Cardiac muscle cell (in vitro differentiated cells and primary cell): ENCODE results near the gene NSD2. TPM values are rescaled to one million over a fixed set of nuclear protein-coding genes. Genes with fewer than 3 reads are reported as not detected.

ENCODE experiments used
- DNase-seq, 2 donors: peaks; one replicate each; pipeline versions ENCODE4 v3.0.0 to v3.0.0-alpha.2; 2010 to 2017; ENCODE audit warnings: low read depth in 1 of 2, low spot score in 1 of 2
- H3K27ac ChIP-seq: fragments of 200-600 bp; sonication (generic); 2 replicates; pipeline ENCODE4 v1.5.1; 2016
- H3K27me3 ChIP-seq: fragments of 200-600 bp; sonication (generic); 2 replicates; pipeline ENCODE4 v1.6.0; 2016; ENCODE audit warnings: control low read depth
- H3K36me3 ChIP-seq: fragments of 200-600 bp; sonication (generic); 2 replicates; pipeline ENCODE4 v1.5.1; 2016; ENCODE audit warnings: control low read depth
- H3K4me1 ChIP-seq: fragments of 200-600 bp; sonication (generic); 2 replicates; pipeline ENCODE4 v1.8.1; 2017; ENCODE audit warnings: low read depth, mild to moderate bottlenecking, mixed run types
- H3K4me3 ChIP-seq: fragments of 200-600 bp; sonication (generic); 2 replicates; pipeline ENCODE4 v1.5.1; 2016; ENCODE audit warnings: mild to moderate bottlenecking
- H3K9me3 ChIP-seq: fragments of 200-600 bp; sonication (generic); 2 replicates; pipeline ENCODE4 v1.5.1; 2017; ENCODE audit warnings: low read depth, mild to moderate bottlenecking, control low read depth
- CTCF ChIP-seq: IDR thresholded peaks from 2 replicates; pipeline ENCODE4 v1.5.1; 2012; ENCODE audit warnings: low read depth, mild to moderate bottlenecking, low read length
- polyA plus RNA-seq: library from polyadenylated mRNA; unstranded; fragments of >200 nt; fragmentation: Nextera tagmentation; extraction: Ambion mirVana; gene quantifications from 2 replicates; pipeline ENCODE4 v1.2.1, GENCODE V29; 2016
- total RNA-seq: library from RNA; depleted of rRNA; stranded (reverse); fragments of >200 nt; gene quantifications from 2 replicates; pipeline ENCODE4 v1.2.3, GENCODE V29; 2016

NSD2 gene
- total and polyA plus RNA-seq, 2 experiments from 2014 or later = 49.0 to 91.3 TPM

DNA sequence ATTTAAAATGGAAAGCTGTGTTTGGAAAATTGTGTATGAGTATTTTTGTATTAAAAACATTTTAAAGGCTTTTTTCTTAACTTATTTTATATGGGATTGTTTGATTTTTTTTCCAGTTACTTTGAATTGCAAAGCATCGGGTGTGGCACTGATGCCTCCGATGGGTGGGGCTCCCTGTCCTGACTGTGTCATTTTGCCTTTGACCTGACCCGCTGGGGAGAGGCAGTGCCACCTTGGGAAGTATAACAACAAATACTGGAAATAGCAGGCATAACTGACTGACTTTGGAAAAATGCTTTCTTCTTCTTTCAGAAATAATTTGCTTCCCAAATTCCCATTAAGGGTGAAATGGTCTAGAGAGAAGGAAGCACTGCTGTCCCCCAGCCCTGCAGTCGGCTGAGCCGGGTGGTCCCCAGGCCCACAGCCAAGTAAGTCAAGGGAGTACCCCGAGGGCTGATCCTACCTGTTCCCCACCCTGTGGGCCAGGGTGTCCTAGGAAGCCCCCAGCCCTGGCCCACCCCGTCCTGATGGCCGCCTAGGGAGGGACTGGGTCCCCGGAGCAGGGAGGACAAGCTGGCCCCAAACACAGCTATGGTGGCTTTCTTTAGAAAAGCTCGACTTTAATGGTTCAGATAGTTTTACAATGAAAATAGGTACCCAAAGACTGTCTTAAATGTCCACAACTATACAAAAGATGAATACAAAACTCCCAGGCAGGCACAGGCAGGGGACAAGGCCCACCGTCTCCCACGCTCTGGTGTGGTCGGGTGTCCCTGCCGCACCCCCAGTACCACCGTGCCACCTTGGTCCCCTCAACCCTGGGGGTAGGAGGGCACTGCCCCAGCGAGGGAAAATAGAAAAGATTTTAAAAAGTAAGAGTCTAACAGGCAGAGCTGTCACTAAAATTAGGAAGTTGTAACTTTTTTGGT, 111.2 kb downstream of the NSD2 start:
- peaks cover 49% of the 10 kb centered on the region for H3K36me3 ChIP-seq
- H3K4me1 ChIP-seq = no peaks in the 10 kb centered on the region
- no peaks in the 10 kb centered on the region for H3K9me3 ChIP-seq
- no peak for DNase-seq
- peak overlapping the region; percentile 2 for H3K27ac ChIP-seq
- no peak overlapping the region for H3K4me3 ChIP-seq
- no peak for TF ChIP-seq CTCF
- H3K27me3 ChIP-seq = no peaks in the 10 kb centered on the region

- Histone ChIP-seq H3K9me3 (no peaks in the 10 kb centered on the region), H3K27me3 (no peaks in the 10 kb centered on the region), H3K36me3 (peaks cover 48% of the 10 kb centered on the region), H3K27ac (peak overlapping the region; percentile 64), H3K4me1 (no peaks in the 10 kb centered on the region), H3K4me3 (no peak overlapping the region)
- DNase-seq = no peak
- TF ChIP-seq CTCF = no peak
These were observed 112.1 kb downstream of the NSD2 start for GRCh38 chr4:1983053-1983845.

- peaks cover 43% of the 10 kb centered on the region for H3K36me3 ChIP-seq
These were observed 112.7 kb downstream of the NSD2 start for GRCh38 chr4:1983846-1984405.

DNA sequence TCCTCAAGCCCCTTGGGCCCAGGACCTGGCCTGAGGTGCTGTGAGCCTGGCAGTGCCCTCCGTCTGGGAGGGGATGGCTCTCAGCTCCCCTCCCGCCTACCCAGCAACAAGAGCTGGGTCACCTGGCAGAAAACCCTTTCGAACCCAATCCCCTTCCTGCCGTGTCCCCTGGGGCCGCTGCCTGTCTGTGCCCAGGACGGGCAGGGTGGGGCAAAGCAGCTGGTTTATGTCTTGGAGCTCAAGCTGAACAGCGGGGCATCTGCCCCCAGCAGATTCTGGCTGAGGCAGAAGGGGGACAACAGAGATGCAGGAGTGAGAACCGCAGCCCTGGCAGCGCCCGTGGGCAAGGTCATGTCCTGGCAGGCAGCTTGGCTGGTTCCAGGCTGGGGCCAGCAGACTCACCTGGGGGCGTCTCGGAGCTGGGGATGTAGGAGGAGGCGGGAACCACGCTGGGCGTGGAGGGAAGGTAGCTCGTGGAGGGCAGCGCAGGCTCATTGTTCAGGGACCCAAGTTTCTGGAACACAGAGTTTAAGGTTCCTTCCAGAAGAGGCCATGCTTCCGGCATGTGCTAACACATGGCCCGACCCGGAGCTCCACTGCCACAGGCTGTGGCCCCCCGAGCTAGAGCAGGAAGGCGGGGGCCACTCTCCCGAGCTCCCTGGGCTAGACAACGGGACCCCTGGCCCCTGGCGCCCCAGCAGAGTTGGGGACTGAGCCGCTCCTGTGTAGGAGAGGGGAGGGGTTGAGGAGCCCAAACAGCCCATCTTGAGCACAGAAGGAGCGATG, 113.4 kb downstream of the NSD2 start:
- DNase-seq = no peak
- Histone ChIP-seq H3K36me3 (peaks cover 39% of the 10 kb centered on the region), H3K9me3 (no peaks in the 10 kb centered on the region), H3K4me3 (no peak overlapping the region), H3K4me1 (no peaks in the 10 kb centered on the region), H3K27me3 (no peaks in the 10 kb centered on the region), H3K27ac (peak overlapping the region; percentile 64)
- TF ChIP-seq CTCF = no peak

More at GRCh38 chr4:1983846-1984405, 112.7 kb downstream of the NSD2 start:
- H3K4me1 ChIP-seq = no peaks in the 10 kb centered on the region
- no peak for TF ChIP-seq CTCF
- DNase-seq = peak; percentile 47 to 50
- H3K9me3 ChIP-seq = no peaks in the 10 kb centered on the region
- no peak overlapping the region for H3K4me3 ChIP-seq
- H3K27ac ChIP-seq = peak overlapping the region; percentile 64
- H3K27me3 ChIP-seq = no peaks in the 10 kb centered on the region

- TF ChIP-seq CTCF = no peak
- peaks cover 36% of the 10 kb centered on the region for H3K36me3 ChIP-seq
- H3K4me3 ChIP-seq = no peak overlapping the region
- H3K27ac ChIP-seq = no peak overlapping the region
- no peak for DNase-seq
- H3K27me3 ChIP-seq = no peaks in the 10 kb centered on the region
- no peaks in the 10 kb centered on the region for H3K9me3 ChIP-seq
- H3K4me1 ChIP-seq = no peaks in the 10 kb centered on the region
These were observed 114.1 kb downstream of the NSD2 start for GRCh38 chr4:1985294-1985693.
